ENCODE results near the gene SOAT1. TPM values are rescaled to one million over a fixed set of nuclear protein-coding genes. Genes with fewer than 3 reads are reported as not detected.
"Not testable (repeated sequence)": the region's sequence is repeated elsewhere in the genome, so short reads cannot be mapped to it uniquely, and the experiment has no call there.

The SOAT1 gene
- 10 to 100 TPM; 24.7 to 47.6 (median 33.7) TPM for total RNA-seq
- polyA plus RNA-seq, result 10 to 100 TPM in 1 of 3 donors, 1 to 10 TPM in 2; 5.5 to 10.3 (median 5.6) TPM
- long read RNA-seq, donor 1, full-length matches to known transcripts, result 3 of 3 reads
- long read RNA-seq, donor 1, partial matches to known transcripts, result 0 of 3 reads
- long read RNA-seq, donor 1, other reads (novel, unspliced or antisense), result 0 of 3 reads
- long read RNA-seq, donor 2, full-length matches to known transcripts, result 5 of 5 reads
- long read RNA-seq, donor 2, partial matches to known transcripts, result 0 of 5 reads
- long read RNA-seq, donor 2, other reads (novel, unspliced or antisense), result 0 of 5 reads

DNA sequence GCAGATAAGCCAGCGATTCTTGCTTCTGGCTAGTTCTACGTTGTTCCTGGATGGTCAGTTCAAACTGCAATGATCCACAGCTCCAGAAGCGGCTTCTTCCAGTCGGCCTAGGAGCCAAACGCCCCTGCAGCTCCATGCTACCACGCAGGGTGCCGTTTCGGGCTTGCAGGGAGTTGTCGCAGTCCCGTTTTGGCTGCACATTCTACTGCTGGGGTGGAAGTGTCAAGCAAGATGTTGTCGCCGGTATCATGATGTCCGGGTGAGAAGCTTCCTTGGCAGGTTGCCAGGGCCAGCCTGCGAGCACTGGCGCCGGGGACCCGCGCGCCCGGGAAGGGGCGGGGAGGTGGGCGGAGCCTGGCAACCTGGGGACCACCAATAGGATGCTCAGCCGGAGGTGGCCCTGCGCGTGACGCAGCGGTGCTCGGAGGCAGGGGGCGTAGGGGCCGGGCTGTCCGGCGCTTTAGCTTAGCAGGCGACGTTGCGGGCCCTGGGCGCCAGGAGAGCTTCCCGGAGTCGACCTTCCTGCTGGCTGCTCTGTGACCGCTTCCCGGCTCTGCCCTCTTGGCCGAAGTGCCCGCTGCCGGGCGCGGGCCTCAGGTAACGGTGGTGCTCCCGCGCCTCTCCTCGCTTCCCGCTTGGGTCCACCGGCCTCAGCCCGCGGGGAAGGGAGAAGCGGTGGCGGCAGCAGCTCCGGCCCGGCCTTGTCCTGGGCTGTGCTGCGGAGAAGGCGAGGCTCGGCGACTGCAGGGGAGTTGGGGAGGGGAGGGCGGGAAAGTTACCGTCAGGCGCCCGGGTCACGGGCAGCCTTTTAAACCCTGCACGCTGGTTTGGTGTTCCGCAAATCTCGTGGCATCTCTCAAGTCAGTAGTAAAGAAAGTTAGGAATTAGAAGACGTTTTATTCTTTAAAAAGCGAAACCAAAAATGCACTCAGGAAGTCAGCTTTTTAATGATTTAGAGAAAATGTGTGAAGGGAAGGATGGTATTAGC is at the start of gene SOAT1:
Gene SOAT1, plus strand, starts transcription at position 458 of the 988 bp plus-strand sequence. CDS start 8,888 bp downstream, outside the sequence.
- intact Hi-C loops (cut with DNase I; ENCODE audit: low total_unique reads), result loop anchor here (5.0 to 10.0 kb wide), 3 partner anchors 51 to 169 kb away; partner anchors contain the start of gene AXDND1
- TF ChIP-seq, protein P1, sequence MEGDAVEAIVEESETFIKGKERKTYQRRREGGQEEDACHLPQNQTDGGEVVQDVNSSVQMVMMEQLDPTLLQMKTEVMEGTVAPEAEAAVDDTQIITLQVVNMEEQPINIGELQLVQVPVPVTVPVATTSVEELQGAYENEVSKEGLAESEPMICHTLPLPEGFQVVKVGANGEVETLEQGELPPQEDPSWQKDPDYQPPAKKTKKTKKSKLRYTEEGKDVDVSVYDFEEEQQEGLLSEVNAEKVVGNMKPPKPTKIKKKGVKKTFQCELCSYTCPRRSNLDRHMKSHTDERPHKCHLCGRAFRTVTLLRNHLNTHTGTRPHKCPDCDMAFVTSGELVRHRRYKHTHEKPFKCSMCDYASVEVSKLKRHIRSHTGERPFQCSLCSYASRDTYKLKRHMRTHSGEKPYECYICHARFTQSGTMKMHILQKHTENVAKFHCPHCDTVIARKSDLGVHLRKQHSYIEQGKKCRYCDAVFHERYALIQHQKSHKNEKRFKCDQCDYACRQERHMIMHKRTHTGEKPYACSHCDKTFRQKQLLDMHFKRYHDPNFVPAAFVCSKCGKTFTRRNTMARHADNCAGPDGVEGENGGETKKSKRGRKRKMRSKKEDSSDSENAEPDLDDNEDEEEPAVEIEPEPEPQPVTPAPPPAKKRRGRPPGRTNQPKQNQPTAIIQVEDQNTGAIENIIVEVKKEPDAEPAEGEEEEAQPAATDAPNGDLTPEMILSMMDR (IDR thresholded peaks at IDR 0.05 in 8 of 11, conservative IDR thresholded peaks at IDR 0.05 in 3 of 11), result peak in 7 of 11 experiments; percentile 11 to 47 (median 33)
- TF ChIP-seq POLR2A (IDR thresholded peaks at IDR 0.05), result peak in 1 of 3 donors; percentile 75
- TF ChIP-seq POLR2AphosphoS5 (IDR thresholded peaks at IDR 0.05), result peak; percentile 88 to 97 (median 95)
- H3K27me3 ChIP-seq (replicated peaks in 1 of 7), result no peaks in the 10 kb centered on the region
- peak within 1 kb of the TSS; percentile 88 to 97 (median 95) for H3K27ac ChIP-seq
- WGBS, 5 donors, result 0 to 1% (median 0%) methylated on average over 43 to 71 of the region's 71 CpGs
- H3K4me1 ChIP-seq, result peaks cover 17 to 56% (median 44%) of the 10 kb centered on the region in 6 donors
- H3K36me3 ChIP-seq, result no peaks in the 10 kb centered on the region
- H3K4me3 ChIP-seq, result peak within 1 kb of the TSS; percentile 55 to 88 (median 80)
- H3K9me3 ChIP-seq, result no peaks in the 10 kb centered on the region
- DNase-seq, result peak; percentile 98

DNA sequence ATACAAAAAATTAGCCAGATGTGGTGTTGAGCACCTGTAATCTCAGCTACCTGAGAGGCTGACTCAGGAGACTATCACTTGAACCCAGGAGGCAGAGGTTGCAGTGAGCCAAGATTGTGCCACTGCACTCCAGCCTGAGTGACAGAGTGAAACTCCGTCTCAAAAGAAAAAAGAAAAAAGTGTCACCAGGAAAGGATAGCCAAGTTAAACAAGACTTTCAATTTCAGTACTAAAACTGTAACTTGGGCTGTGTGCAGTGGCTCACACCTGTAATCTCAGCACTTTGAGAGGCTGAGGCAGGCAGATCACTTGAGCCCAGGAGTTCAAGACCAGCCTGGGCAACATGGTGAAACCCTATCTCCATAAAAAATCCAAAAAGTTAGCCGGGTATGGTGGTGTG is 48.2 kb upstream of the SOAT1 start:
- H3K27ac ChIP-seq; DNase-seq; intact Hi-C loops (cut with DNase I; ENCODE audit: low total_unique reads); H3K27me3 ChIP-seq (replicated peaks in 1 of 7); H3K36me3 ChIP-seq; H3K4me3 ChIP-seq; H3K9me3 ChIP-seq; H3K4me1 ChIP-seq: not testable (repeated sequence)
- WGBS, 5 donors, result 72 to 88% (median 78%) methylated on average over 2 of the region's 2 CpGs

DNA sequence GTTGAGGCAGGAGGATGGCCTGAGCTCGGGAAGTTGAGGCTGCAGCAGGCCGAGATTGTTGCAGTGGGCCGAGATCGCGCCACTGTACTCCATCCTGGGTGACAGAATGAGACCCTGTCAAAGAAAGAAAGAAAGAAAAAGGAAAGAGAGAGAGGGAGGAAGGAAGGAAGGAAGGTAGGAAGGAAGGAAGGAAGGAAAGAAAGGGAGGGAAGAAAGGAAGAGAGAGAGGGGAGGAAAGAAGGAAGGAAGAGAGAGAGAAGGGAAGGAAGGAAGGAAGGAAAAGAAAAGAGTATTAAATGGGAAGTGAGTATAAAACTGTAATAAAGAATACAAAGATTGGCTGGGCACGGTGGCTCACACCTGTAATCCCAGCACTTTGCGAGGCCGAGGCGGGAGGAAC is 45.7 kb upstream of the SOAT1 start:
- Histone ChIP-seq H3K27me3 (replicated peaks in 1 of 7) (no peaks in the 10 kb centered on the region), H3K9me3 (no peaks in the 10 kb centered on the region), H3K4me3 (no peak overlapping the region), H3K27ac (no peak overlapping the region), H3K4me1 (peaks cover 0 to 2% (median 0%) of the 10 kb centered on the region in 6 donors), H3K36me3 (no peaks in the 10 kb centered on the region)
- no peak for DNase-seq
- intact Hi-C loops (cut with DNase I; ENCODE audit: low total_unique reads), result no loop called here
- WGBS, 5 donors, result 81 to 97% (median 87%) methylated on average over 9 of the region's 9 CpGs
- TF ChIP-seq POLR2AphosphoS5 (IDR thresholded peaks at IDR 0.05), result no peak

DNA sequence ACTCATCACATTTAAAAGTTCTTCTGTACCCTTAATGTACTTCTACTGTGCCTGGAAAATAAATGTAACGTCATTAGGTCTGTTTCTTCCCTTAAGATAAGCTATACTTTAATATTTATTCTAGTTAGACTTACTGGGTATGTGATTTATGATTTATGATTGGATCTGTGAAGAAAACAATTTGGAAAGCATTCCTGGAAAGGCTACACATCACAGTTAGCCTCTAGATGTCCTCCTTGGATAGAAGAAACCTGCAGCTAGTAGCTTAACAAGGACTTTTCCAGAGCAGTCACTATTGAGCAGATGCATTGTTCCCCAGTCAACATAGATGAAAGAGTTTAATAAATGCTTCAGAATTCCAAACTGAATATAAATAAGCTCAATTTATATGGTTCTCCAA is 41.9 kb upstream of the SOAT1 start:
- Histone ChIP-seq H3K27me3 (replicated peaks in 1 of 7) (no peaks in the 10 kb centered on the region), H3K4me1 (peaks cover 0 to 2% (median 0%) of the 10 kb centered on the region in 6 donors), H3K36me3 (no peaks in the 10 kb centered on the region), H3K27ac (no peak overlapping the region), H3K4me3 (no peak overlapping the region), H3K9me3 (no peaks in the 10 kb centered on the region)
- DNase-seq, result no peak
- WGBS, 5 donors, result 0 to 89% (median 59%) methylated on average over 1 of the region's 1 CpG
- TF ChIP-seq, protein P1 (IDR thresholded peaks at IDR 0.05 in 8 of 11, conservative IDR thresholded peaks at IDR 0.05 in 3 of 11), result peak in 4 of 11 experiments; percentile 19 to 48 (median 26)
- no peak for TF ChIP-seq POLR2A (IDR thresholded peaks at IDR 0.05)
- intact Hi-C loops (cut with DNase I; ENCODE audit: low total_unique reads), result no loop called here
